HEK293T (cell line): Measurements from ENCODE around the gene OPCML.

Source experiments
- ARNT ChIP-seq: fragments of 450-650 bp; IDR thresholded peaks from 2 replicates; pipeline ENCODE4 v1.6.1; 2017; ENCODE audit warnings: mild to moderate bottlenecking
- BHLHE40 ChIP-seq: fragments of 450-650 bp; IDR thresholded peaks from 2 replicates; pipeline ENCODE4 v1.6.1; 2016; ENCODE audit warnings: mild to moderate bottlenecking, moderate library complexity, borderline replicate concordance
- ELF4 ChIP-seq: fragments of 450-650 bp; IDR thresholded peaks from 2 replicates; pipeline ENCODE4 v1.6.1; 2017; ENCODE audit warnings: antibody characterized with exemption
- FOXA1 ChIP-seq: fragments of 450-650 bp; IDR thresholded peaks from 2 replicates; pipeline ENCODE4 v1.6.1; 2016; ENCODE audit warnings: mild to moderate bottlenecking
- FOXK2 ChIP-seq: fragments of 450-650 bp; IDR thresholded peaks from 2 replicates; pipeline ENCODE4 v1.6.1; 2016; ENCODE audit warnings: mild to moderate bottlenecking
- FOXM1 ChIP-seq: fragments of 450-650 bp; IDR thresholded peaks from 2 replicates; pipeline ENCODE4 v1.6.1; 2017; ENCODE audit warnings: mild to moderate bottlenecking, borderline replicate concordance
- LEF1 ChIP-seq: fragments of 450-650 bp; IDR thresholded peaks from 2 replicates; pipeline ENCODE4 v1.6.1; 2017; ENCODE audit warnings: mild to moderate bottlenecking, borderline replicate concordance
- SP1 ChIP-seq: fragments of 450-650 bp; IDR thresholded peaks from 2 replicates; pipeline ENCODE4 v1.6.1; 2017
- ZNF384 ChIP-seq: fragments of 450-650 bp; IDR thresholded peaks from 2 replicates; pipeline ENCODE4 v1.6.1; 2016

DNA sequence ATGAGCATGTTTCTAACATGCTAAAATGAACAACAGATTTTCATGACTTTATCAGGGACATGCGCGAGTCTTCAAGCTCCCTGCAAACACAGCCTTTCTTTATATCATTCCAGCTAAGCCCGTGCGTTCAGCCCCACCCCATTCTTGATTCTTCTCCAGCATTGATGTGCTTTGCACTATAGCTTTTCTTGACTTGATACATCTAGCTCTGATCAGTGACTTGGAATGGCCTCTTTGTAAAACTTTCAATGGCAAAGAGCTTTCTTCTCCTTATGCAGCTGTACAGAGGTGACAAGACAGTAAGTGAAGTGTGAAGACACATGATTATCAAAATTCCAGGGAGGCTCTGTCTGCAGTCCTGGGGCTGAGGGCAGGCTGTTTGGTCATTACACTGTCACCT lies 561.0 kb downstream of the OPCML start:
- TF ChIP-seq FOXA1 (no peak), ZNF384 (no peak), FOXK2 (no peak), ELF4 (no peak), ARNT (no peak), SP1 (no peak), LEF1 (no peak), FOXM1 (no peak), BHLHE40 (no peak)
